HG02981 (cell line): ENCODE measurements around the gene PPP1R1A.

ENCODE experiments used
- ATAC-seq: cut with Tn5 transposase; IDR thresholded peaks from one replicate; pipeline ENCODE4 v1.9.1; 2021; ENCODE audit warnings: mild to moderate bottlenecking, moderate library complexity; ENCODE audit not compliant: unreplicated experiment

The PPP1R1A gene

GRCh38 chr12:54538136-54538700, 50.2 kb downstream of the PPP1R1A start:
- ATAC-seq, result no peak

GRCh38 chr12:54535474-54535873, 53.0 kb downstream of the PPP1R1A start:
- no peak for ATAC-seq

- no peak for ATAC-seq
Observed at GRCh38 chr12:54529581-54529980, 58.9 kb downstream of the PPP1R1A start.
